ENCODE data around the gene HPS1.
A peak's percentile ranks its signal among the peaks of the same experiment; 100 is the strongest.

Gene HPS1

DNA sequence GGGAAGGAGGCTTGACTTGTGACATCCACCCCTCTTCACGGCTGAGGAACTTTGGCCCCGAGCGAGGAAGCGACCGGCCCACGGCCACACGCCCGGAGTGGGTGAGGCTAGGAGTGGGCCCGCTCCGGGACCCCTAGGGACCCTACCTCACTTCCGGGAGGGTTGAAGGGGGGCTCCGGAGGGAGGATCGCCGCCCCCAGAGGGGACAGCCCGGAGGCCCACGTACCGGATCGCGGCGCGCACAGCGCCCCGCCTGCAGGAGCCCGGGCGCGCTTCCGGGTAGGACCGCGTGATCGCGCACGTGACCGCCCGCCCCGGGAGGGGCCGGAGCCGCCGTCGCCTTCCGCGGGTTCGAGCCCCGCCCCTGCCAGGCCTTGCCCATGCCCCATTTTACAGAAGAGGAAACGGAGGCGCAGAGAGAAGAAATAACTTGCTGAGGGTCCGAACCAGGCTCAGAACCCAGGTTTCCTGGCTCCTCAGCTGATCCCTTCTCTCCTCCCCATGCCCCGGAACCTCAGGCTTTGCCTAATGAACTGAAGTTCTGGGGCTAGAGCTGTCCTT lies at the start of gene HPS1:
TSS of gene HPS1 (minus strand) at position 275 of the 561 bp plus-strand sequence. CDS start 3,695 bp downstream, outside the sequence.
- no peaks in the 10 kb centered on the region for H3K27me3 ChIP-seq (replicated peaks; ENCODE audit: insufficient read depth, low read length)
- H2AFZ ChIP-seq (ENCODE audit: low read length) = peak within 1 kb of the TSS; percentile 100
- no peaks in the 10 kb centered on the region for H4K20me1 ChIP-seq (ENCODE audit: insufficient read depth, low read length)
- peak within 1 kb of the TSS; percentile 92 for H3K9ac ChIP-seq (ENCODE audit: low read length)
- H3K79me2 ChIP-seq (ENCODE audit: low read length) = peaks cover 43% of the 10 kb centered on the region
- peak within 1 kb of the TSS; percentile 69 for H3K27ac ChIP-seq (ENCODE audit: low read length)
- peak within 1 kb of the TSS; percentile 93 for H3K4me2 ChIP-seq (ENCODE audit: low read depth, low read length)
- DNase-seq = peak; percentile 87
- peaks cover 9% of the 10 kb centered on the region; the same call in 1 of the 2 replicates for H3K4me1 ChIP-seq (ENCODE audit: low read length)
- peak within 1 kb of the TSS; percentile 88 for H3K4me3 ChIP-seq (ENCODE audit: low read length)
- no peaks in the 10 kb centered on the region for H3F3A ChIP-seq (ENCODE audit: insufficient read depth, low read length)
- no peak for TF ChIP-seq EZH2phosphoT487 (IDR thresholded peaks at IDR 0.05; ENCODE audit: low read length)
- TF ChIP-seq, protein P1, sequence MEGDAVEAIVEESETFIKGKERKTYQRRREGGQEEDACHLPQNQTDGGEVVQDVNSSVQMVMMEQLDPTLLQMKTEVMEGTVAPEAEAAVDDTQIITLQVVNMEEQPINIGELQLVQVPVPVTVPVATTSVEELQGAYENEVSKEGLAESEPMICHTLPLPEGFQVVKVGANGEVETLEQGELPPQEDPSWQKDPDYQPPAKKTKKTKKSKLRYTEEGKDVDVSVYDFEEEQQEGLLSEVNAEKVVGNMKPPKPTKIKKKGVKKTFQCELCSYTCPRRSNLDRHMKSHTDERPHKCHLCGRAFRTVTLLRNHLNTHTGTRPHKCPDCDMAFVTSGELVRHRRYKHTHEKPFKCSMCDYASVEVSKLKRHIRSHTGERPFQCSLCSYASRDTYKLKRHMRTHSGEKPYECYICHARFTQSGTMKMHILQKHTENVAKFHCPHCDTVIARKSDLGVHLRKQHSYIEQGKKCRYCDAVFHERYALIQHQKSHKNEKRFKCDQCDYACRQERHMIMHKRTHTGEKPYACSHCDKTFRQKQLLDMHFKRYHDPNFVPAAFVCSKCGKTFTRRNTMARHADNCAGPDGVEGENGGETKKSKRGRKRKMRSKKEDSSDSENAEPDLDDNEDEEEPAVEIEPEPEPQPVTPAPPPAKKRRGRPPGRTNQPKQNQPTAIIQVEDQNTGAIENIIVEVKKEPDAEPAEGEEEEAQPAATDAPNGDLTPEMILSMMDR (IDR thresholded peaks at IDR 0.05; ENCODE audit: low read length) = no peak
- no peaks in the 10 kb centered on the region for H3K9me3 ChIP-seq (replicated peaks; ENCODE audit: insufficient read depth, low read length)
- H3K36me3 ChIP-seq (replicated peaks; ENCODE audit: insufficient read depth, low read length) = peaks cover 4% of the 10 kb centered on the region; the same call in 1 of the 2 replicates
- H3K9me2 ChIP-seq (replicated peaks; ENCODE audit: insufficient read depth, low read length) = no peaks in the 10 kb centered on the region

DNA sequence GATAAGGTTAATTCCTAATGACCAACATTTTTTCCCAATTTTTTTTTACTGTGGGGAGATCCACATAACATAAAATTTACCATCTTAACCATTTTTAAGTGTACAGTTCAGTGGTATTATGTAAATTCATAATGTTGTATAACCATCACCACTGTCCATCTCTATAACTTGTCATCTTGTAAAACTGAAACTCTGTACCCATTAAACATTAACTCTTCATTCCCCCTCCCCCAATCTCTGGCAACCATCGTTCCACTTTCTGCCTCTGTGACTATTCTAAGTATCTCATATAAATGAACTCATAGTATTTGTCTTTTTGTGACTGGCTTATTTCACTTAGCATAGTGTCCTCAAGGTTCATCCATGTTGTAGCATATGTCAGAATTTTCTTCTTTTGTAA lies 46.0 kb upstream of the HPS1 start:
- no peak overlapping the region for H3K9ac ChIP-seq (ENCODE audit: low read length)
- no peak for DNase-seq
- H3K36me3 ChIP-seq (replicated peaks; ENCODE audit: insufficient read depth, low read length) = no peaks in the 10 kb centered on the region
- H3K79me2 ChIP-seq (ENCODE audit: low read length) = no peaks in the 10 kb centered on the region
- H2AFZ ChIP-seq (ENCODE audit: low read length) = no peak overlapping the region
- TF ChIP-seq EZH2 (optimal IDR thresholded peaks at IDR 0.05; ENCODE audit: low read depth, low read length) = no peak
- TF ChIP-seq, protein P1 (IDR thresholded peaks at IDR 0.05; ENCODE audit: low read length) = no peak
- TF ChIP-seq EZH2phosphoT487 (IDR thresholded peaks at IDR 0.05; ENCODE audit: low read length) = no peak
- H3K4me2 ChIP-seq (ENCODE audit: low read depth, low read length) = no peak overlapping the region
- no peak overlapping the region for H3K27ac ChIP-seq (ENCODE audit: low read length)
- H3K9me2 ChIP-seq (replicated peaks; ENCODE audit: insufficient read depth, low read length) = no peaks in the 10 kb centered on the region
- H3K4me3 ChIP-seq (ENCODE audit: low read length) = no peak overlapping the region
- no peaks in the 10 kb centered on the region; the same call in 1 of the 2 replicates for H3K9me3 ChIP-seq (replicated peaks; ENCODE audit: insufficient read depth, low read length)
- H3K4me1 ChIP-seq (ENCODE audit: low read length) = no peaks in the 10 kb centered on the region
- no peaks in the 10 kb centered on the region for H4K20me1 ChIP-seq (ENCODE audit: insufficient read depth, low read length)
- H3K27me3 ChIP-seq (replicated peaks; ENCODE audit: insufficient read depth, low read length) = no peaks in the 10 kb centered on the region
- no peaks in the 10 kb centered on the region for H3F3A ChIP-seq (ENCODE audit: insufficient read depth, low read length)

DNA sequence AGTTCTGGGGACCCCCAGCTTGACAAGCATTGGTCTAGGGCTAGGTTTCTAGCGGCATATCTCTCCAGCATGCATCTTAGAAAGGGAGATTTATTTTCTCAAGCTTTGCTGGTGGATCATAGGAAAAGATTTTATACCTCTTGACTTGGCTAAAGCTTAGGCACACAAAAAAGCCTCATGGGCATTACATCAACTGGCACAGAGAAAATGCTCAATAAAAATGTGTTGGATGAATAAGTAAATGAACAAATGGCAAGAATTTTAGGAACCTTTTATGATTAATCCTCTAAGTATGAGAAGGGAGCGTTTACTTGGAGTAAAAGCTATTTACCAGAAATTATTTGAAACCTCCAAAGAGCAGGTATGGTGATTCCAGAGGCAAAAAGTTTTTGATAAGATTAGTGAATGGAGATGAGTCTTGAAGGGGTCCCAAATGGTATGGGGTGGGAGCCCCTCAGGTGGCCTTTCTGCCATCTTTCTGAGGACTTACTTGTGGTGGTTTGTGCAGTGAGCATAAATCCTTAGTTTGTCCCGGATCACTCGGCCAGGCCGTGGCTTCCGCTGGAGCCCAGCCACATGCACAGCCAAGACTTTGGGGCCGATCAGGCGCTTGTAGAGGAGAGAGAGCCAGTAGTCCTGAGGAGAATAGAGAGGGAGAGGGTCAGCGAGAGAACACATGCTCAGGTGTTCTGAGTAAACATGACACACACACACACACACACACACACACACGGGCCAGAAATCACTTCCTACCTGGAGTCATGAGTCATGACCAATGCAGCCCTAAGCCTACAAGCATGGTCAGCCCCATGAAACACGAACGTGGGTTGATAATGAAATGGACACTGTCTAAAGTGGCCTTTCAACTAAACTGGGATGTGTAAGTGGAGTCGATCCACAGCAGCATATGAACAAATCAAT lies 43.1 kb upstream of the HPS1 start:
- Histone ChIP-seq H3K27me3 (replicated peaks; ENCODE audit: insufficient read depth, low read length) (no peaks in the 10 kb centered on the region), H3K9me2 (replicated peaks; ENCODE audit: insufficient read depth, low read length) (no peaks in the 10 kb centered on the region), H2AFZ (ENCODE audit: low read length) (no peak overlapping the region), H3K4me2 (ENCODE audit: low read depth, low read length) (no peak overlapping the region), H3K79me2 (ENCODE audit: low read length) (no peaks in the 10 kb centered on the region), H3F3A (ENCODE audit: insufficient read depth, low read length) (no peaks in the 10 kb centered on the region), H3K4me1 (ENCODE audit: low read length) (no peaks in the 10 kb centered on the region), H3K4me3 (ENCODE audit: low read length) (no peak overlapping the region), H3K27ac (ENCODE audit: low read length) (no peak overlapping the region), H4K20me1 (ENCODE audit: insufficient read depth, low read length) (no peaks in the 10 kb centered on the region), H3K9me3 (replicated peaks; ENCODE audit: insufficient read depth, low read length) (no peaks in the 10 kb centered on the region), H3K36me3 (replicated peaks; ENCODE audit: insufficient read depth, low read length) (no peaks in the 10 kb centered on the region), H3K9ac (ENCODE audit: low read length) (no peak overlapping the region)
- DNase-seq = no peak
- no peak for TF ChIP-seq EZH2 (optimal IDR thresholded peaks at IDR 0.05; ENCODE audit: low read depth, low read length)
- no peak for TF ChIP-seq EZH2phosphoT487 (IDR thresholded peaks at IDR 0.05; ENCODE audit: low read length)
- TF ChIP-seq, protein P1 (IDR thresholded peaks at IDR 0.05; ENCODE audit: low read length) = no peak

All from MM.1S (cell line).